WTC11 (cell line): ENCODE results near the gene NUP210. TPM values are rescaled to one million over a fixed set of nuclear protein-coding genes. Genes with fewer than 3 reads are reported as not detected.

Experiments used
- ATAC-seq: fragments of 200-7000 bp; cut with Tn5 transposase; 2 replicates; pipeline ENCODE4 v1.10.0; 2021; ENCODE audit warnings: mild to moderate bottlenecking, moderate library complexity
- CTCF ChIA-PET: fragments of 300-600 bp; sonication (Branson Sonifier 250); formaldehyde crosslinking; loops from one replicate; lab custom pipeline; 2021; ENCODE audit warnings: antibody characterized with exemption; lab: Charles Lee
- POLR2A ChIA-PET: fragments of 350-600 bp; sonication (Branson Sonifier 250); formaldehyde crosslinking; loops from one replicate; lab custom pipeline; 2021; ENCODE audit warnings: antibody characterized with exemption; lab: Charles Lee
- DNase-seq: peaks from one replicate; pipeline ENCODE4 v3.0.0; 2021; ENCODE audit warnings: low spot score
- H3K27ac Mint-ChIP-seq: 2 replicates; pipeline ENCODE4 v1.8.0; 2021; ENCODE audit warnings: mixed read lengths
- H3K27me3 Mint-ChIP-seq: 2 replicates; pipeline ENCODE4 v1.8.0; 2021; ENCODE audit warnings: low read depth, mild to moderate bottlenecking, moderate library complexity, mixed read lengths
- H3K36me3 Mint-ChIP-seq: 2 replicates; pipeline ENCODE4 v1.8.0; 2021; ENCODE audit warnings: mixed read lengths
- H3K4me1 Mint-ChIP-seq: 2 replicates; pipeline ENCODE4 v1.8.0; 2022; ENCODE audit warnings: mixed read lengths
- H3K4me3 Mint-ChIP-seq: 2 replicates; pipeline ENCODE4 v1.8.0; 2021; ENCODE audit warnings: mild to moderate bottlenecking, moderate library complexity, mixed read lengths
- H3K9me3 Mint-ChIP-seq: 2 replicates; pipeline ENCODE4 v1.8.0; 2021; ENCODE audit warnings: mixed read lengths
- CBFB ChIP-seq: sonication (generic); formaldehyde crosslinking; IDR thresholded peaks from 2 replicates; pipeline ENCODE4 v1.8.1; 2022; ENCODE audit warnings: mild to moderate bottlenecking, low read depth, missing genetic modification reagents
- CREB1 ChIP-seq: sonication (generic); formaldehyde crosslinking; IDR thresholded peaks from 2 replicates; pipeline ENCODE4 v1.8.0; 2023; ENCODE audit warnings: mild to moderate bottlenecking, missing genetic modification reagents
- ELF4 ChIP-seq: sonication (generic); formaldehyde crosslinking; IDR thresholded peaks from 2 replicates; pipeline ENCODE4 v1.8.1; 2022; ENCODE audit warnings: low read depth, mild to moderate bottlenecking, moderate library complexity, missing genetic modification reagents
- EMX1 ChIP-seq: fragments of 250-450 bp; sonication (Bioruptor Pico); IDR thresholded peaks from 2 replicates; pipeline ENCODE4 v1.8.0; 2021; ENCODE audit warnings: mild to moderate bottlenecking
- ETV6 ChIP-seq: sonication (generic); formaldehyde crosslinking; IDR thresholded peaks from 2 replicates; pipeline ENCODE4 v1.8.1; 2022; ENCODE audit warnings: mild to moderate bottlenecking, missing genetic modification reagents
- FOXK1 ChIP-seq: sonication (generic); formaldehyde crosslinking; IDR thresholded peaks from 2 replicates; pipeline ENCODE4 v1.8.0; 2022; ENCODE audit warnings: mild to moderate bottlenecking, moderate library complexity, missing genetic modification reagents
- GTF2I ChIP-seq: fragments of 250-450 bp; sonication (Bioruptor Pico); conservative IDR thresholded peaks from 2 replicates; pipeline ENCODE4 v1.4.0; 2021; ENCODE audit warnings: mild to moderate bottlenecking
- IRF2 ChIP-seq: sonication (generic); formaldehyde crosslinking; IDR thresholded peaks from 2 replicates; pipeline ENCODE4 v1.8.0; 2022; ENCODE audit warnings: low read depth, missing genetic modification reagents, borderline replicate concordance
- NR3C1 ChIP-seq: sonication (generic); formaldehyde crosslinking; conservative IDR thresholded peaks from 2 replicates; pipeline ENCODE4 v1.8.1; 2023; ENCODE audit warnings: low read depth, mild to moderate bottlenecking, missing genetic modification reagents
- OVOL2 ChIP-seq: fragments of 250-450 bp; sonication (Bioruptor Pico); IDR thresholded peaks from 2 replicates; pipeline ENCODE4 v1.9.0; 2021; ENCODE audit warnings: mild to moderate bottlenecking, borderline replicate concordance
- SMAD3 ChIP-seq: sonication (generic); formaldehyde crosslinking; IDR thresholded peaks from 2 replicates; pipeline ENCODE4 v1.8.0; 2022; ENCODE audit warnings: missing genetic modification reagents, mild to moderate bottlenecking, borderline replicate concordance
- ZNF138 ChIP-seq: sonication (generic); formaldehyde crosslinking; conservative IDR thresholded peaks from 2 replicates; pipeline ENCODE4 v1.8.1; 2022; ENCODE audit warnings: mild to moderate bottlenecking, moderate library complexity, missing genetic modification reagents
- ZNF423 ChIP-seq: fragments of 250-450 bp; sonication (Bioruptor Pico); IDR thresholded peaks from 2 replicates; pipeline ENCODE4 v2.1.2; 2022; ENCODE audit warnings: mild to moderate bottlenecking, moderate library complexity
- total RNA-seq: library from RNA; stranded (reverse); gene quantifications from 3 replicates; pipeline ENCODE4 v1.2.3, GENCODE V29; 2021
- TF ChIP-seq, protein P1 (sequence below): sonication (generic); formaldehyde crosslinking; IDR thresholded peaks from 2 replicates; pipeline ENCODE4 v1.8.0; 2022; ENCODE audit warnings: mild to moderate bottlenecking, missing genetic modification reagents
- TF ChIP-seq, protein P2 (sequence below): sonication (generic); formaldehyde crosslinking; IDR thresholded peaks from 2 replicates; pipeline ENCODE4 v1.8.0; 2022; ENCODE audit warnings: mild to moderate bottlenecking, missing genetic modification reagents
- TF ChIP-seq, protein P3 (sequence below): sonication (generic); formaldehyde crosslinking; IDR thresholded peaks from 2 replicates; pipeline ENCODE4 v1.8.1; 2023; ENCODE audit warnings: mild to moderate bottlenecking, missing genetic modification reagents, moderate library complexity
- TF ChIP-seq, protein P4 (sequence below): fragments of 250-450 bp; sonication (Bioruptor Pico); IDR thresholded peaks from 2 replicates; pipeline ENCODE4 v2.1.2; 2022; ENCODE audit warnings: mild to moderate bottlenecking, moderate library complexity

The NUP210 gene
- total RNA-seq, 1 experiment from 2014 or later: 59.2 TPM

DNA sequence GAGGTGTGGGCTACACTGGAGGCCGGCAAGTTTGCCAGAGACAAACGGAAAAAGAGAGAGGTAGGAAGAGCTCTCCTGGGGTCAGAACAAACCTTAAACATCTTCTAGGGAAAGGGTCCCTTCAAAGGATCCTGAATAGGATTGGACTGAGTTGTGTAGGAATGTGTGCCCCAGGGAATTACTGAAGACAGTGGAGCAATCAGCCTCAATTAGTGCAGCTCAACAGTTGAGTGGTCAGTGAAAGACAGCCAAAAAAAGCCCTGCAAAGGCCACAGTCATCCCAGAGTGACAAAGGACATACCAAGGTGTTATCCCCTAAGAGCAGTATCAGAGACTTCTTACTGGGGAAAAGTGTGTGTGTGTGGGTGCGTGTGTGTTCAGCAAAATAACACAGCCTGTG, 70.3 kb downstream of the NUP210 start (continued):
- TF ChIP-seq, protein P1, sequence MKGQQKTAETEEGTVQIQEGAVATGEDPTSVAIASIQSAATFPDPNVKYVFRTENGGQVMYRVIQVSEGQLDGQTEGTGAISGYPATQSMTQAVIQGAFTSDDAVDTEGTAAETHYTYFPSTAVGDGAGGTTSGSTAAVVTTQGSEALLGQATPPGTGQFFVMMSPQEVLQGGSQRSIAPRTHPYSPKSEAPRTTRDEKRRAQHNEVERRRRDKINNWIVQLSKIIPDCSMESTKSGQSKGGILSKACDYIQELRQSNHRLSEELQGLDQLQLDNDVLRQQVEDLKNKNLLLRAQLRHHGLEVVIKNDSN (CRISPR knock-in tag): no peak
- TF ChIP-seq SMAD3 (CRISPR knock-in tag): no peak

DNA sequence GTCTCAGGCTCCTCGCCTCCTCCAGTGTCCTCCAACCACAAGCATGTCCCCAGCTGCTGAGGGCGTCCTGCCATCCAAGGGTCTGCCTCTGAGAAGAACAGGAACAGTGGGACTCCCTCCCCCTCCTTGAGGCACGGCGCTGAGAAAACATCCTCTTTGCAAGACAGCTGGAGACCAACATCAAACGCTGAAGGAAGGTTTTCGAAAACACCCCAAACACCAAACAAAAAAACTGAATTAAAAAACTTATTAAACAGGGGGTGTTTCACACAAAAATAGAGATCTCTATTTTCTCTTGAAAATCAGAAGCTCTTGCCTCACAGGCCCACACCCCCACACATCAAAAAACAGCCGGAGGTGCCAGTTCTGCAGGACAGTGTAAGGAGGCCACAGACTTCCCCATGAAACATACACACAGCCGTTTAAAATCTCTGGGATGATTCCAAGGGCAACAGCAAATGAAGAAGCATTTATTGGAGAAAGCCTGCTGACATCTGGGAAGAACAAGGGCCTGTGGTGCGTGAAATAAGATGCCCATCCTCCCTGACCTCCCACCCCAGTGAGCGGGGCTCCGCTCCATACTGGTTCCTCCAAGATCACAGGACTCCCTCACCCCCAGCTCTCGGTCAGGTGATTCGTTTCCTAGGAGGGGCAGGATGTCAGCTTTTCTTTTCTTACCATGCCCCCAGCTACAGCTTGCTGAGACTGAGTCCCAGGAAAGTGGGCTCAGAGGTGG, 71.3 kb downstream of the NUP210 start:
- H3K27ac Mint-ChIP-seq: peak overlapping the region; percentile 97
- TF ChIP-seq, protein P2, sequence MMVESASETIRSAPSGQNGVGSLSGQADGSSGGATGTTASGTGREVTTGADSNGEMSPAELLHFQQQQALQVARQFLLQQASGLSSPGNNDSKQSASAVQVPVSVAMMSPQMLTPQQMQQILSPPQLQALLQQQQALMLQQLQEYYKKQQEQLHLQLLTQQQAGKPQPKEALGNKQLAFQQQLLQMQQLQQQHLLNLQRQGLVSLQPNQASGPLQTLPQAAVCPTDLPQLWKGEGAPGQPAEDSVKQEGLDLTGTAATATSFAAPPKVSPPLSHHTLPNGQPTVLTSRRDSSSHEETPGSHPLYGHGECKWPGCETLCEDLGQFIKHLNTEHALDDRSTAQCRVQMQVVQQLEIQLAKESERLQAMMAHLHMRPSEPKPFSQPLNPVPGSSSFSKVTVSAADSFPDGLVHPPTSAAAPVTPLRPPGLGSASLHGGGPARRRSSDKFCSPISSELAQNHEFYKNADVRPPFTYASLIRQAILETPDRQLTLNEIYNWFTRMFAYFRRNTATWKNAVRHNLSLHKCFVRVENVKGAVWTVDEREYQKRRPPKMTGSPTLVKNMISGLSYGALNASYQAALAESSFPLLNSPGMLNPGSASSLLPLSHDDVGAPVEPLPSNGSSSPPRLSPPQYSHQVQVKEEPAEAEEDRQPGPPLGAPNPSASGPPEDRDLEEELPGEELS (CRISPR knock-in tag): peak; percentile 86; the same call in 1 of the 2 replicates
- TF ChIP-seq NR3C1 (CRISPR knock-in tag) (no peak), FOXK1 (peak; percentile 71), OVOL2 (CRISPR knock-in tag) (no peak), IRF2 (CRISPR knock-in tag) (no peak), ETV6 (CRISPR knock-in tag) (0 out of 2 replicates have a peak, but pooled peaks have one; percentile 27), CBFB (no peak), CREB1 (CRISPR knock-in tag) (no peak), ZNF423 (CRISPR knock-in tag) (peak; percentile 20; the same call in 1 of the 2 replicates), ZNF138 (CRISPR knock-in tag) (no peak), ELF4 (CRISPR knock-in tag) (no peak)
- TF ChIP-seq, protein P3, sequence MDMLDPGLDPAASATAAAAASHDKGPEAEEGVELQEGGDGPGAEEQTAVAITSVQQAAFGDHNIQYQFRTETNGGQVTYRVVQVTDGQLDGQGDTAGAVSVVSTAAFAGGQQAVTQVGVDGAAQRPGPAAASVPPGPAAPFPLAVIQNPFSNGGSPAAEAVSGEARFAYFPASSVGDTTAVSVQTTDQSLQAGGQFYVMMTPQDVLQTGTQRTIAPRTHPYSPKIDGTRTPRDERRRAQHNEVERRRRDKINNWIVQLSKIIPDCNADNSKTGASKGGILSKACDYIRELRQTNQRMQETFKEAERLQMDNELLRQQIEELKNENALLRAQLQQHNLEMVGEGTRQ: peak; percentile 78
- TF ChIP-seq, protein P4, sequence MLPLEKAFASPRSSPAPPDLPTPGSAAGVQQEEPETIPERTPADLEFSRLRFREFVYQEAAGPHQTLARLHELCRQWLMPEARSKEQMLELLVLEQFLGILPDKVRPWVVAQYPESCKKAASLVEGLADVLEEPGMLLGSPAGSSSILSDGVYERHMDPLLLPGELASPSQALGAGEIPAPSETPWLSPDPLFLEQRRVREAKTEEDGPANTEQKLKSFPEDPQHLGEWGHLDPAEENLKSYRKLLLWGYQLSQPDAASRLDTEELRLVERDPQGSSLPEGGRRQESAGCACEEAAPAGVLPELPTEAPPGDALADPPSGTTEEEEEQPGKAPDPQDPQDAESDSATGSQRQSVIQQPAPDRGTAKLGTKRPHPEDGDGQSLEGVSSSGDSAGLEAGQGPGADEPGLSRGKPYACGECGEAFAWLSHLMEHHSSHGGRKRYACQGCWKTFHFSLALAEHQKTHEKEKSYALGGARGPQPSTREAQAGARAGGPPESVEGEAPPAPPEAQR (CRISPR knock-in tag): no peak
- TF ChIP-seq, all 79 proteins: peak for 5
- CTCF ChIA-PET: interaction anchor here (1.0 to 6.2 kb wide), 9 partner anchors 17 to 299 kb away, joined by 3 to 32 read pairs (median 4); no protein-coding TSS in a partner anchor
- DNase-seq: peak; percentile 38
- Mint-ChIP-seq H3K27me3 (no peaks in the 10 kb centered on the region), H3K36me3 (peaks cover 43% of the 10 kb centered on the region), H3K4me1 (peaks cover 72% of the 10 kb centered on the region), H3K4me3 (peak overlapping the region; percentile 59), H3K9me3 (no peaks in the 10 kb centered on the region)
- POLR2A ChIA-PET: interaction anchor here (0.6 to 1.9 kb wide), 3 partner anchors 17 to 654 kb away, joined by 3 to 5 read pairs (median 3); no protein-coding TSS in a partner anchor
- ATAC-seq: peak; percentile 9

DNA sequence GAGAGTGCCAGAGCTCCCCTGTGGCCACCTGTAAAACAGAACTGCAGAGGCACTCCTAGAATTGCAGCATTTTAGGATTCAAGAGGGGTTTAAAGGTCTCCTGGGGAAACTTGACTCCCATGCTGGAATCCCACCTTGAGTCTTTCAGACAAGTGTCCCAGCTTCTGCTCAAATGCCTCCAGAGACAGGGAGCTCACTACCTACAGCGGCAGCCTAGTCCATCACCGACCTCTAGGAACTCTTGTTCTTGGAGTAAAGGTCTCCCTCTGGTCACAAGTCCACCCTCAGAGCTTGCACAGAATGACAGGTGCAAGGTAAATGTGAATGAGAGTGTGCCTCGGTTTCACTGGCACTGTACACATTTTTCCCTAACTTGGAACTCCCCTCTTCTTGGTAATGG, 72.0 kb downstream of the NUP210 start:
- Mint-ChIP-seq H3K4me1 (peaks cover 73% of the 10 kb centered on the region), H3K4me3 (peak overlapping the region; percentile 59), H3K9me3 (no peaks in the 10 kb centered on the region), H3K27me3 (no peaks in the 10 kb centered on the region), H3K27ac (peak overlapping the region; percentile 97), H3K36me3 (peaks cover 39% of the 10 kb centered on the region)
- CTCF ChIA-PET: interaction anchor here (0.5 to 6.2 kb wide), 17 partner anchors 13 to 300 kb away, joined by 3 to 32 read pairs (median 4); no protein-coding TSS in a partner anchor
- TF ChIP-seq GTF2I (CRISPR knock-in tag) (peak; percentile 63; the same call in 1 of the 2 replicates), EMX1 (CRISPR knock-in tag) (no peak)
- DNase-seq: no peak
- POLR2A ChIA-PET: interaction anchor here (0.6 to 1.9 kb wide), 3 partner anchors 18 to 653 kb away, joined by 3 to 5 read pairs (median 3); no protein-coding TSS in a partner anchor
- no peak for ATAC-seq
